ENCODE results near the gene SEPSECS. TPM values are rescaled to one million over a fixed set of nuclear protein-coding genes. Genes with fewer than 3 reads are reported as not detected.

Gene SEPSECS
- total RNA-seq, 3 donors from 2014 or later = 13.4 to 26.2 (median 13.6) TPM

GRCh38 chr4:25112995-25113380 is 47.3 kb downstream of the SEPSECS start:
- TF ChIP-seq CTCF (IDR thresholded peaks at IDR 0.05) = no peak
- no peak for DNase-seq
- ATAC-seq = no peak
- Histone ChIP-seq H3K36me3 (ENCODE audit: low read depth) (no peaks in the 10 kb centered on the region), H3K9me3 (no peaks in the 10 kb centered on the region), H3K4me1 (ENCODE audit: low read depth) (no peaks in the 10 kb centered on the region), H3K4me3 (no peak overlapping the region)
- intact Hi-C loops (cut with DNase I, micrococcal nuclease) = no loop called here

DNA sequence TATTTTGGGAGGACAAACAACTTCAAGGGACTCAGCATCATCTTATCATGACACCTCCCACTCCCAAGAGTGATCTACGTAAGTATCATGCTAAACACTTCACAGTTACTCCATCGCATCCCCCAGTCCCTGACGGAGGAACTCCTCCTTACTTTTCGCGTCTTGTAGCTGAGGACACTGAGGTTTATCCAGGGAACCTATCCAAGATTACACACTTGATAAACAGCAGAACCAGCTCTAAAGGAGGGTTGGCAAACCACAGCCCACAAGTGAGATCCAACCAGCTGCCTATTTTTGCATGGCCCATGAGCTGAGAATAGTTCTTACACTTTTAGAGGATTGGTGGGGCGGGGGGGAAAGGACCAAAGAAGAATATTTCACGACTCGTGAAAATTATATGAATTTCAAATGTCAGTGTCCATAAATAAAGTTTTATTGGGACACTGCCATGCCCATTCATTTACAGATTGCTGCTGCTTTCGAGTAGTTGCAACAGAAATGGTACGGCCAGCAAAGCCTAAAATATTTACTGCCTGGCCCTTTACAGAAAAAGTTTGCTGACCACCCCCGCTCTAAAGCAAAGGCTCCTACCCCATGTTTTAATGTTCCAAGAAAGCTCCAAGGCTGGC is 47.8 kb downstream of the SEPSECS start:
- no peak for ATAC-seq
- no peak for DNase-seq
- intact Hi-C loops (cut with DNase I, micrococcal nuclease) = no loop called here
- TF ChIP-seq CTCF (IDR thresholded peaks at IDR 0.05) = no peak
- Histone ChIP-seq H3K36me3 (ENCODE audit: low read depth) (no peaks in the 10 kb centered on the region), H3K9me3 (no peaks in the 10 kb centered on the region), H3K4me3 (no peak overlapping the region), H3K4me1 (ENCODE audit: low read depth) (no peaks in the 10 kb centered on the region)

DNA sequence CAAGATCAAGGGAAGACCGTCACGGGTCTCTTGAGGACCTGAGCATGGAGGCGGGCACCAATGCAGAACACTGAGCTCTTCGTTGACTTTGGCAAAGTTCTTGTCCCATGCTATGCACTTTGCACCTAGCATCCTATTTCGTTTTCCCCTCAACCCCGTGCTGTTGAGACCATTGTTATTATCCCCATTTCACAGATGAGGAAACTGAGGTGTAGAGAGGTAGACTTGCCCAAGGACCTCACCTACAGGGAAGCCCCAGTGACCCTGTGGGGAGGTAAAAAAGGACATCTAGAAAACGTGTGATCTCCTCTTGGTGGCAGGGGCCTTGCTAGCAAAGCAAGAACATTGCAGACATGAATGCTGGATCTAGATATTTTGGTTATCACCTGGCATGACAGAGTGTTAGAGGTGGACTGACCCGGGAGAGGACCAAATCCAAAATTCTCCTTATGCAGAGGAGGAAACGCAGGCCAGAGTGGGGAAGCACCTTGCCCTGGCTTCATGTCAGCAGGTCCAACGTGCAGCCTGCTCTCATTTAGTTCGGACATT is 48.5 kb downstream of the SEPSECS start:
- no peaks in the 10 kb centered on the region for H3K4me1 ChIP-seq (ENCODE audit: low read depth)
- no peak overlapping the region for H3K4me3 ChIP-seq
- intact Hi-C loops (cut with DNase I, micrococcal nuclease) = no loop called here
- no peaks in the 10 kb centered on the region for H3K9me3 ChIP-seq
- no peak for TF ChIP-seq CTCF (IDR thresholded peaks at IDR 0.05)
- ATAC-seq (no peak), DNase-seq (no peak)
- H3K36me3 ChIP-seq (ENCODE audit: low read depth) = no peaks in the 10 kb centered on the region

DNA sequence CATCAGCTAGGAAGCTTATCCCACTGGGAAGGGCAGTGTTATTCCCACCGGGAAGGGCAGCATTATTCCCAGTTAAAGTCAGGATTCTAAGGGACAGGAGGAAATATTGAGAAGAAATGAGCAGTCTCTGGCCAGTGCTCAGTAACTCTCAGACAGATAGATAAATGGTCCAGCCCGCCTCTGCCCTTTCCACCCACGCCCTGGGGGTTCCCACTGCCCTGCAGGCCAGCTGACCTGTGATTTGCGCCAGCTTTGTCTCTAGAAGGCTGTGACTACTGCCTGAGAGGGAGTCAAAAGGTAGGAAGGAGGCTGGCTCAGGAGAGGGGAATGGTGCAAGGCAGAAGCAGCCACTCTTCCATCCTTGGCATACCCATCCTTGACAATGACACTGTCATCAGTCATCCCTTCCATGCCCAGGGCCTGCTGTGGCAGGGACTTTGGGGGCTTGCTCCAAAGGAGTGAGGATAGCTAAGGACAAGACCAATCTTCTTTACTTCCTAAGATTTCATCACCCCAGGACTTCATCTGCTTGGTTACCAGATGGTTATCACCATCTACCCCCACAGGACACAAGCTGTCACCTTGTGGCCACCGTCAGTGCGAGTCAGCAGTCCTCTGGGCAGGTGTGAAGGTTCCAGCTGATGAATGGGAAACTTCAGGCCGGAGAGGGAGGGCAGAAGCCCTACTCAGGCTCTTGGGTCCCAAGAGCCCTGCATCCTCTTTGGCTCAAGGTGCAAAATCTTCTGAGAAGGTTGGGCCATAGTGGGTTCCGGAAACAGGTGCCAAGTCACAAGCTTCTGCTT is 49.5 kb downstream of the SEPSECS start:
- no peak overlapping the region for H3K4me3 ChIP-seq
- intact Hi-C loops (cut with DNase I, micrococcal nuclease) = no loop called here
- no peaks in the 10 kb centered on the region for H3K4me1 ChIP-seq (ENCODE audit: low read depth)
- no peak for ATAC-seq
- no peak for TF ChIP-seq CTCF (IDR thresholded peaks at IDR 0.05)
- no peak for DNase-seq
- H3K36me3 ChIP-seq (ENCODE audit: low read depth) = no peaks in the 10 kb centered on the region
- H3K9me3 ChIP-seq = no peaks in the 10 kb centered on the region

DNA sequence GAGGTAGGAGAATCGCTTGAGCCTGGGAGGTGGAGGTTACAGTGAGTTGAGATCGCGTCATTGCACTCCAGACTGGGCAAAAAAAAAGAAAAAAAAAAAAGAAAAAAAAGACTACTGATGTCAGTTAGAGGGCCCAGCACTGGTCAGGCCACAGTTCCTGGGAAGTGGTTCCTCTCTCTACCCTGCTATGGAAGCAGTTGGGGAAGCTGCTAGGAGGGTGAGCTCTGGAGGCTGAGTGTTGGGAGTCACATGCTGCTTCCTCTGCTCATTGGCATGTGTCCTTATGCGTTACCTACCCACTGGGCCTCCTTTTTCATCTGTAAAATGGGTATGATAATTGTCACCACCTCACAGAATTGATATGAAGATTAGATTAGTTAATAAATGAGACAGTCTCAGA is 50.7 kb downstream of the SEPSECS start:
- ATAC-seq (no peak), DNase-seq (no peak)
- intact Hi-C loops (cut with DNase I, micrococcal nuclease) = no loop called here
- no peak for TF ChIP-seq CTCF (IDR thresholded peaks at IDR 0.05)
- Histone ChIP-seq H3K4me1 (ENCODE audit: low read depth) (no peaks in the 10 kb centered on the region), H3K9me3 (no peaks in the 10 kb centered on the region), H3K4me3 (no peak overlapping the region), H3K36me3 (ENCODE audit: low read depth) (no peaks in the 10 kb centered on the region)
